BLaER1 (cell line): ENCODE results near the gene PNPLA5.

Source experiments
- H3K27ac ChIP-seq: shearing (Covaris generic); formaldehyde crosslinking; 2 replicates; pipeline ENCODE4 v1.8.1; 2022
- H3K27me3 ChIP-seq: shearing (Covaris generic); formaldehyde crosslinking; 2 replicates; pipeline ENCODE4 v1.8.1; 2022
- H3K36me3 ChIP-seq: shearing (Covaris generic); formaldehyde crosslinking; 2 replicates; pipeline ENCODE4 v1.8.1; 2022
- H3K4me1 ChIP-seq: shearing (Covaris generic); formaldehyde crosslinking; 2 replicates; pipeline ENCODE4 v1.8.1; 2022
- H3K4me2 ChIP-seq: shearing (Covaris generic); formaldehyde crosslinking; 2 replicates; pipeline ENCODE4 v1.8.1; 2022
- H3K4me3 ChIP-seq: shearing (Covaris generic); formaldehyde crosslinking; 2 replicates; pipeline ENCODE4 v1.8.1; 2022
- H3K9ac ChIP-seq: shearing (Covaris generic); formaldehyde crosslinking; 2 replicates; pipeline ENCODE4 v1.8.1; 2022
- H3K9me3 ChIP-seq: shearing (Covaris generic); formaldehyde crosslinking; 2 replicates; pipeline ENCODE4 v1.8.1; 2022
- H4K20me1 ChIP-seq: shearing (Covaris generic); formaldehyde crosslinking; 2 replicates; pipeline ENCODE4 v1.8.1; 2022
- Cebpa-rat ChIP-seq: shearing (Covaris generic); IDR thresholded peaks from 2 replicates; pipeline ENCODE4 v1.8.1; 2022

PNPLA5 gene

GRCh38 chr22:43859621-43860020, 32.2 kb downstream of the PNPLA5 start:
- Histone ChIP-seq H3K27ac (no peak overlapping the region), H3K4me2 (no peak overlapping the region), H3K27me3 (no peaks in the 10 kb centered on the region), H4K20me1 (no peaks in the 10 kb centered on the region), H3K4me1 (peaks cover 18% of the 10 kb centered on the region; the same call in 1 of the 2 replicates), H3K9me3 (peaks cover 13% of the 10 kb centered on the region), H3K4me3 (no peak overlapping the region), H3K9ac (no peak overlapping the region), H3K36me3 (no peaks in the 10 kb centered on the region)
- no peak for TF ChIP-seq Cebpa-rat

DNA sequence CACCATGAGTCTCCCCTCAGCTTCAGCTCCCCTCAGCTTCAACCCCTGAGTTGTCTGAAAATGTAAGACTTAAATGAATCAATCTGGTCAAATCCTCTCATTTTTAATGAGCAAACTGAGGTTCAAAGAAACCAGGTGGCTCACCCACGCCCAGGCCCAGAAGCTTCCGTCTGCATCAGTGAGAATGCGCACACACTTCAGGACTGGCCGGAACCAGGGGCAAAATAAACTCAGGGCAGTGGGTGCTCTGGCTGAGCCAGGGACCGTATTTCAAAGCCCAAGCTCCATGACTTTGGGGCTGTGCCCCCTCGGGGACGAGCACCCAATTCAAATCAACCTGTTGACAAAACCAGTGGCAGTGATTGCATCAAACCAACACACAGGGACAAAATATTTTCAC, 32.6 kb downstream of the PNPLA5 start:
- no peak overlapping the region for H3K9ac ChIP-seq

DNA sequence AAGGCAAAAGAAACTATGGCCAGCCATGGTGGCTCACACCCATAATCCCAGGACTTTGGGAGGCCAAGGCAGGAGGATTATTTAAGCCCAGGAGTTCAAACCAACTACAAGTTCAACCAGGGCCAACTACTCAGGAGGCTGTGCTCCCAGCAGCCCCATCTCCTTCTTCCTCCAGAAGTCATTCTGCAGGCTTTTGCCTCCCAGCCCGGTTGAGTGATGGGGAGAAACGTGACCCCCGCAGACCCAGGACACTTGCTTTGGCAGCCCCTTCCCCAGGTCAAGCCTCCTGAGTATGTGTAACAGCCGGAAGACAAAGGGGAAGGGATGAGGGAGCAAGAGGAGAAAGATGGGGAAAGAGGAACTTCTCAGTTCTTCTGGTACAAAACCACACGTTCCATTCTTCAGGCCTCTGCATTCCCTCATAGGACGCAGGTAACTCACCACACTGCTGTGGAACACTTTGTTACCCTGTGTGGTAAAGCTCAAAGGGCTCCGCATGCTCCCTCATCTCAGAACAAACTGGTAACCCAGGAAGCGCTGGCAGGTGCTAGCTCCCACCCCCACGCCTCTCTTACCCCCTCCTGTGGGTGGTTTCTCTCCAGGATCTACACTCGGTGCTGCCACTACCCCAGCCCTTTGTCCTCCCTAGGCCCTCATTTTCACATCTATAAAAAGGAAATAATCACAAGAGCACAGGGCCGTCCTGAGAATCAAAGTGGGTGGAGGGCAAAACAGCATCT, 33.5 kb downstream of the PNPLA5 start:
- Histone ChIP-seq H3K36me3 (no peaks in the 10 kb centered on the region), H4K20me1 (no peaks in the 10 kb centered on the region), H3K4me1 (peaks cover 24% of the 10 kb centered on the region), H3K4me2 (no peak overlapping the region; the same call in 1 of the 2 replicates), H3K27ac (no peak overlapping the region), H3K27me3 (no peaks in the 10 kb centered on the region), H3K9me3 (peaks cover 13% of the 10 kb centered on the region), H3K9ac (no peak overlapping the region), H3K4me3 (no peak overlapping the region)
- TF ChIP-seq Cebpa-rat, result no peak

More for the DNA sequence above, 32.6 kb downstream of the PNPLA5 start:
- Histone ChIP-seq H3K36me3 (no peaks in the 10 kb centered on the region), H3K4me3 (no peak overlapping the region), H3K4me2 (no peak overlapping the region), H3K9me3 (peaks cover 13% of the 10 kb centered on the region), H3K27me3 (no peaks in the 10 kb centered on the region), H4K20me1 (no peaks in the 10 kb centered on the region), H3K27ac (no peak overlapping the region), H3K4me1 (peaks cover 18% of the 10 kb centered on the region; the same call in 1 of the 2 replicates)
- no peak for TF ChIP-seq Cebpa-rat

- Histone ChIP-seq H3K4me3 (no peak overlapping the region), H3K27ac (no peak overlapping the region), H3K4me2 (no peak overlapping the region), H3K9me3 (peaks cover 13% of the 10 kb centered on the region), H3K36me3 (no peaks in the 10 kb centered on the region), H4K20me1 (no peaks in the 10 kb centered on the region), H3K4me1 (peaks cover 34% of the 10 kb centered on the region), H3K27me3 (no peaks in the 10 kb centered on the region), H3K9ac (no peak overlapping the region)
- no peak for TF ChIP-seq Cebpa-rat
Observed at GRCh38 chr22:43857367-43857766, 34.4 kb downstream of the PNPLA5 start.

- no peaks in the 10 kb centered on the region for H3K36me3 ChIP-seq
- H3K9me3 ChIP-seq, result peaks cover 13% of the 10 kb centered on the region
- H3K4me1 ChIP-seq, result peaks cover 43% of the 10 kb centered on the region
- H3K4me3 ChIP-seq, result no peak overlapping the region
- H3K9ac ChIP-seq, result no peak overlapping the region
- no peaks in the 10 kb centered on the region for H3K27me3 ChIP-seq
- no peaks in the 10 kb centered on the region for H4K20me1 ChIP-seq
- no peak overlapping the region for H3K4me2 ChIP-seq
- no peak overlapping the region for H3K27ac ChIP-seq
- TF ChIP-seq Cebpa-rat, result no peak
Observed at GRCh38 chr22:43855431-43855830, 36.4 kb downstream of the PNPLA5 start.

DNA sequence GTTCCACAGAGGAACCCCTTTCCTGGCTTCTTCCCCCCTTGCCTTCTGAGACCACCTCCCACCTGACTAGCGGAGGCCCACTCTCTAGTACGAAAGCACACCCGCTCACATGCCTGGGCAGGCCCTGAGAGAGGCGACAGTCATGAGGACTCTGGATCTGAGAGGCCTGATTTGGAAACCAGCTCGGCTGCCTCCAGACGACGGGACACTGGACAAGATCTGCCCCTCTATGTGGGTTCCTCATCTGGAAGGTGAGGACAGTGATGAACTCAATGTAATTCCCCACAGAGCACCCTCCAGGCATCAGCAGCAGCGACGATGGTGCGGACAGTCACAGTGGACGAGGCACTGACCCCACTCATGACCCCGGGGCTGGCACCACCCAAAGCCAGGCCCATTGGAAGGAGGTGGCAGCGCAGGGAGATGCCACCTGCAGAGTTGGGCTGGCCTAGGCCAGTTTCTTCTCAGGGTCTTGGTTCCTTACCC, 37.0 kb downstream of the PNPLA5 start:
- Histone ChIP-seq H3K36me3 (no peaks in the 10 kb centered on the region), H4K20me1 (no peaks in the 10 kb centered on the region), H3K9ac (no peak overlapping the region), H3K27ac (no peak overlapping the region), H3K4me3 (no peak overlapping the region), H3K9me3 (peaks cover 13% of the 10 kb centered on the region), H3K4me1 (peaks cover 43% of the 10 kb centered on the region), H3K4me2 (no peak overlapping the region), H3K27me3 (no peaks in the 10 kb centered on the region)
- TF ChIP-seq Cebpa-rat, result no peak

DNA sequence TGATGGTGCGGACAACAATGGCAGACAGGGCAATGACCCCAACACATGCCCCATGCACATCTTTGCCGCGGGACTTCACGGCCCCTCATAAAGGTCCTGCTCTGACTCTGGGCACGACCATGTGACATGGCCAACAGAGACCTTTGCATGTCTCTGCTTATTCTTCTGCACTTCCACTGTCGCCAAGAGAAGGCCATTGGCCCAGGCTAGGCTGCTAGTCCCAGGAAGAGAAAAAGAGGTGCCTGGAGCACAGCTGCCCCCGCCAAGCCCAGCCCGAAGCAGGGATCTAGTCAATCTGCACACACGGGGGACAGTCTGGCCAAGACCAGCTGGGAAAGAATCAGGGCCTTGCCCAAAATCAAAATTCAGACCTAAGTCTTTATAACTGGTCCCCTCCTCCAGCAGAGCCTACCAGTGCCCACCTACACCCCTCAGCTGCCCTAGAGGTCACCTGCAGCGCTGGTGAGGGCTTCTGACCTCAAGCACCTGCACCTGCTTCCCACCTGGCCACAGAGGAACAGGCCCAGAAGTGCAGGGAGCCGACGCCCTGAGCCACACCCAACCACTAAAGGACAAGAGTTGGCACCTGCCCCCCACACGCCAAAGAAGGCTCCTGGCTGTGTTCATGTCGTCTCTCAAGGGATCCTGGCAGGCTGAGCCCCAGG, 37.6 kb downstream of the PNPLA5 start:
- H3K27ac ChIP-seq, result no peak overlapping the region
- H3K27me3 ChIP-seq, result no peaks in the 10 kb centered on the region
- H3K4me3 ChIP-seq, result no peak overlapping the region
- no peak for TF ChIP-seq Cebpa-rat
- H3K4me1 ChIP-seq, result peaks cover 43% of the 10 kb centered on the region
- H3K4me2 ChIP-seq, result no peak overlapping the region
- no peaks in the 10 kb centered on the region for H3K36me3 ChIP-seq
- H3K9me3 ChIP-seq, result peaks cover 13% of the 10 kb centered on the region
- H3K9ac ChIP-seq, result no peak overlapping the region
- no peaks in the 10 kb centered on the region for H4K20me1 ChIP-seq

DNA sequence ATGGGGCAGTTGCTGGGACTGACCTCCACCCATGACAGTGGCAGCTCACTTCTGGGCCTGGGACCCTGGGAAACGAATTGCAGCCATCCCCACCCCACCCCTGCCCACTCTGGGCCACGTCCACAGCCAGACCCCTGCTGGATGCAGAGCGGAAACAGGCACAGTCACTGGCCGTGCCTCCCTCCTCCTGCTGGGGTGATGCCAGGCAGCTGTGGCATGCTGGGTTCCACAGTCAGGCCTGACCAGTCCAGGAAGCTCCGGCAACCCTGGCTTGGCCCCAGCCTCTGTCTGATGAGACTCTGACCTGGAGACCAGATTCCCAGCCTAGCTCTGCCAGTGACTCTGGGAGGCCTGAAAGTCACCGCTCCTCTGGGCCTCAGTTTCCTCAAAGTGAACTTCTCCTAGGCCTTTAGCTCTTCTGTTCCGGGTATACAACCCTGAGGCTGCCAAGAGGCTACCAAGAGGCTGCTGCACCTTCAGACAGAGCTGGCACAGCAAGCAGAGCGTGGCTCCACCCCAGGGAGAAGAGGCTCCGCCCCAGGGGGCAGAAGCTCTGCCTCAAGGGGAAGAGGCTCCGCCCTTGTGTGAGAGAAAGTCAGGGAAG, 38.4 kb downstream of the PNPLA5 start:
- no peak for TF ChIP-seq Cebpa-rat
- Histone ChIP-seq H3K9me3 (peaks cover 13% of the 10 kb centered on the region), H3K4me1 (peaks cover 40% of the 10 kb centered on the region), H3K27ac (no peak overlapping the region), H3K36me3 (no peaks in the 10 kb centered on the region), H3K27me3 (no peaks in the 10 kb centered on the region), H3K4me2 (peak overlapping the region; percentile 72), H3K4me3 (no peak overlapping the region), H3K9ac (no peak overlapping the region), H4K20me1 (no peaks in the 10 kb centered on the region)

GRCh38 chr22:43852573-43853327, 39.1 kb downstream of the PNPLA5 start:
- no peak for TF ChIP-seq Cebpa-rat
- Histone ChIP-seq H3K9me3 (peaks cover 13% of the 10 kb centered on the region), H3K27me3 (no peaks in the 10 kb centered on the region)

More at GRCh38 chr22:43852573-43853327, 39.1 kb downstream of the PNPLA5 start:
- Histone ChIP-seq H3K27ac (peak overlapping the region; percentile 63), H3K4me1 (peaks cover 36% of the 10 kb centered on the region), H3K36me3 (no peaks in the 10 kb centered on the region), H4K20me1 (no peaks in the 10 kb centered on the region), H3K4me3 (no peak overlapping the region), H3K9ac (no peak overlapping the region), H3K4me2 (peak overlapping the region; percentile 72)
